HepG2 (cell line): Measurements from ENCODE around the gene WBP1.

Source experiments
- CBFB ChIP-seq: sonication (generic); formaldehyde crosslinking; IDR thresholded peaks from 2 replicates; pipeline ENCODE4 v1.4.0; 2020; ENCODE audit warnings: missing genetic modification reagents
- ETV6 ChIP-seq: sonication (generic); formaldehyde crosslinking; conservative IDR thresholded peaks from 2 replicates; pipeline ENCODE4 v1.4.0; 2020; ENCODE audit warnings: missing genetic modification reagents
- MED8 ChIP-seq: sonication (generic); formaldehyde crosslinking; IDR thresholded peaks from 2 replicates; pipeline ENCODE4 v1.8.1; 2023; ENCODE audit warnings: mild to moderate bottlenecking, missing genetic modification reagents; ENCODE audit not compliant: insufficient replicate concordance
- NCOA5 ChIP-seq: sonication (generic); formaldehyde crosslinking; IDR thresholded peaks from 2 replicates; pipeline ENCODE4 v1.4.0; 2020; ENCODE audit warnings: missing genetic modification reagents
- NFE2L2 ChIP-seq: fragments of 150-350 bp; IDR thresholded peaks from 2 replicates; pipeline ENCODE4 v1.6.1; 2014; ENCODE audit warnings: low read length
- POLR2A ChIP-seq, 2 experiments: IDR thresholded peaks; 2 replicates each; pipeline ENCODE4 v1.6.1; 2011; ENCODE audit warnings: low read depth in 2 of 2, low read length in 2 of 2, mild to moderate bottlenecking in 1 of 2, moderate library complexity in 1 of 2; ENCODE audit not compliant: insufficient read depth in 1 of 2
- TF ChIP-seq, protein P1 (sequence below): sonication (generic); formaldehyde crosslinking; IDR thresholded peaks from 2 replicates; pipeline ENCODE4 v1.5.0; 2020; ENCODE audit warnings: mild to moderate bottlenecking, missing genetic modification reagents, moderate library complexity
- TF ChIP-seq, protein P2 (sequence below): sonication (generic); formaldehyde crosslinking; IDR thresholded peaks from 2 replicates; pipeline ENCODE4 v1.4.0; 2020; ENCODE audit warnings: mild to moderate bottlenecking, missing genetic modification reagents
- TF ChIP-seq, protein P3 (sequence below): sonication (generic); formaldehyde crosslinking; IDR thresholded peaks from 2 replicates; pipeline ENCODE4 v1.8.0; 2022; ENCODE audit warnings: low read depth, missing genetic modification reagents
- TF ChIP-seq, protein P4 (sequence below): fragments of 450-650 bp; IDR thresholded peaks from 2 replicates; pipeline ENCODE4 v1.6.1; 2017; ENCODE audit warnings: mild to moderate bottlenecking
- TF ChIP-seq, protein P5 (sequence below): sonication (generic); formaldehyde crosslinking; IDR thresholded peaks from 2 replicates; pipeline ENCODE4 v1.9.0; 2021; ENCODE audit warnings: missing genetic modification reagents, borderline replicate concordance
- TF ChIP-seq, protein P6 (sequence below), 2 experiments: sonication (generic) in 1 of 2; formaldehyde crosslinking in 1 of 2; IDR thresholded peaks; 2 replicates each; pipeline versions ENCODE4 v1.5.1 to v1.6.1; 2011 to 2020; ENCODE audit warnings: borderline replicate concordance in 1 of 2, low read depth in 1 of 2, low read length in 1 of 2, mild to moderate bottlenecking in 1 of 2, missing genetic modification reagents in 1 of 2, moderate library complexity in 1 of 2

DNA sequence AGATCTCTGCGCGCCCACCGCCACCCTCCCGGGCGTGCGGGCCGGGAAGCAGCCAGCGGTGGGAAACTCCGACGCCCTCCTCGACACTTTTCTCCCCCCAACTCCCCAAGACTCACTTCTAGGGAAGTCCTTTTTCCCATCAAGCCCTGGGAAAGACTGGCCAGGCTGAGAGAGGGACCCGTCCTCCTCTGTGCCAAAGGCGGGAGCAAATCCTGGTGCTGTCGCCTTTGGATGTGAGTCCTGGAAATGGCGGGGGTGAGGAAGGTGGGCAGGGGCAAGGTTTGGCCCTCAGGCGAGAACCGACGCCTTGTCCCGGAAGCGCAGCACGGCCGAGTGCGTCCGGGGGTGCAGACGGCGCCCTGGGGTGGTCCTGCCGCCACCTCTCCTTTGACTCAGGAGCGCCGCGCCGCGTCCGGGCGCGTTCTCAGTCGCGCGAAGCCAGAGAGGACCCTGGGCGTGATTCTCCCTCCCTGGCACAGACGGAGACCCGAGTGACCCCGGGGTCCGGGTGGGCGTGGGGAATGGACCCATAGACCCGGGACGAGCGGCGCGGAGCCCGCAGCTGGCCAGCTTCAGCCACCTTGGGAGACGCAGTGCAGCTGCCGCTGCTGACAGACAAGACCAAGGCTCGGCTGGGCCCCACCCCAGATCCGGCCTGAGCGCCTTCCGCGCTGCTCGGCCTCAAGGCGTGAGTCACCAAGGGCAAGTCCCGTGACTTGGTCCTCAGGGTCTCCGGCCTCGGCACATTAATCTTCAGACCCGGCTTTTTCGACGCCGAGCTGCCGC lies 44.7 kb downstream of the WBP1 start:
- TF ChIP-seq CBFB (peak; percentile 57; the same call in 1 of the 2 replicates), POLR2A (IDR thresholded peaks at IDR 0.05; ENCODE audit: insufficient read depth in 1 of 2, low read depth in 2 of 2, low read length in 2 of 2) (peak in 1 of 2 experiments; percentile 33; a peak in 1 of 4 replicates), MED8 (CRISPR knock-in tag) (peak; percentile 49), NFE2L2 (no peak), ETV6 (CRISPR knock-in tag) (no peak), NCOA5 (CRISPR knock-in tag) (peak; percentile 70; the same call in 1 of the 2 replicates)
- TF ChIP-seq, protein P1, sequence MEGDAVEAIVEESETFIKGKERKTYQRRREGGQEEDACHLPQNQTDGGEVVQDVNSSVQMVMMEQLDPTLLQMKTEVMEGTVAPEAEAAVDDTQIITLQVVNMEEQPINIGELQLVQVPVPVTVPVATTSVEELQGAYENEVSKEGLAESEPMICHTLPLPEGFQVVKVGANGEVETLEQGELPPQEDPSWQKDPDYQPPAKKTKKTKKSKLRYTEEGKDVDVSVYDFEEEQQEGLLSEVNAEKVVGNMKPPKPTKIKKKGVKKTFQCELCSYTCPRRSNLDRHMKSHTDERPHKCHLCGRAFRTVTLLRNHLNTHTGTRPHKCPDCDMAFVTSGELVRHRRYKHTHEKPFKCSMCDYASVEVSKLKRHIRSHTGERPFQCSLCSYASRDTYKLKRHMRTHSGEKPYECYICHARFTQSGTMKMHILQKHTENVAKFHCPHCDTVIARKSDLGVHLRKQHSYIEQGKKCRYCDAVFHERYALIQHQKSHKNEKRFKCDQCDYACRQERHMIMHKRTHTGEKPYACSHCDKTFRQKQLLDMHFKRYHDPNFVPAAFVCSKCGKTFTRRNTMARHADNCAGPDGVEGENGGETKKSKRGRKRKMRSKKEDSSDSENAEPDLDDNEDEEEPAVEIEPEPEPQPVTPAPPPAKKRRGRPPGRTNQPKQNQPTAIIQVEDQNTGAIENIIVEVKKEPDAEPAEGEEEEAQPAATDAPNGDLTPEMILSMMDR: peak; percentile 96
- TF ChIP-seq, protein P2, sequence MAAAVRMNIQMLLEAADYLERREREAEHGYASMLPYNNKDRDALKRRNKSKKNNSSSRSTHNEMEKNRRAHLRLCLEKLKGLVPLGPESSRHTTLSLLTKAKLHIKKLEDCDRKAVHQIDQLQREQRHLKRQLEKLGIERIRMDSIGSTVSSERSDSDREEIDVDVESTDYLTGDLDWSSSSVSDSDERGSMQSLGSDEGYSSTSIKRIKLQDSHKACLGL (CRISPR knock-in tag): peak; percentile 69
- TF ChIP-seq, protein P3, sequence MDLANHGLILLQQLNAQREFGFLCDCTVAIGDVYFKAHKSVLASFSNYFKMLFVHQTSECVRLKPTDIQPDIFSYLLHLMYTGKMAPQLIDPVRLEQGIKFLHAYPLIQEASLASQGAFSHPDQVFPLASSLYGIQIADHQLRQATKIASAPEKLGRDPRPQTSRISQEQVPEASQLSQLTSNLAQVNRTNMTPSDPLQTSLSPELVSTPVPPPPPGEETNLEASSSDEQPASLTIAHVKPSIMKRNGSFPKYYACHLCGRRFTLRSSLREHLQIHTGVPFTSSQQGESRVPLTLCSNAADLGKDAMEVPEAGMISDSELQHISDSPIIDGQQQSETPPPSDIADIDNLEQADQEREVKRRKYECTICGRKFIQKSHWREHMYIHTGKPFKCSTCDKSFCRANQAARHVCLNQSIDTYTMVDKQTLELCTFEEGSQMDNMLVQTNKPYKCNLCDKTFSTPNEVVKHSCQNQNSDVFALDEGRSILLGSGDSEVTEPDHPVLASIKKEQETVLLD (CRISPR knock-in tag): no peak
- TF ChIP-seq, protein P4, sequence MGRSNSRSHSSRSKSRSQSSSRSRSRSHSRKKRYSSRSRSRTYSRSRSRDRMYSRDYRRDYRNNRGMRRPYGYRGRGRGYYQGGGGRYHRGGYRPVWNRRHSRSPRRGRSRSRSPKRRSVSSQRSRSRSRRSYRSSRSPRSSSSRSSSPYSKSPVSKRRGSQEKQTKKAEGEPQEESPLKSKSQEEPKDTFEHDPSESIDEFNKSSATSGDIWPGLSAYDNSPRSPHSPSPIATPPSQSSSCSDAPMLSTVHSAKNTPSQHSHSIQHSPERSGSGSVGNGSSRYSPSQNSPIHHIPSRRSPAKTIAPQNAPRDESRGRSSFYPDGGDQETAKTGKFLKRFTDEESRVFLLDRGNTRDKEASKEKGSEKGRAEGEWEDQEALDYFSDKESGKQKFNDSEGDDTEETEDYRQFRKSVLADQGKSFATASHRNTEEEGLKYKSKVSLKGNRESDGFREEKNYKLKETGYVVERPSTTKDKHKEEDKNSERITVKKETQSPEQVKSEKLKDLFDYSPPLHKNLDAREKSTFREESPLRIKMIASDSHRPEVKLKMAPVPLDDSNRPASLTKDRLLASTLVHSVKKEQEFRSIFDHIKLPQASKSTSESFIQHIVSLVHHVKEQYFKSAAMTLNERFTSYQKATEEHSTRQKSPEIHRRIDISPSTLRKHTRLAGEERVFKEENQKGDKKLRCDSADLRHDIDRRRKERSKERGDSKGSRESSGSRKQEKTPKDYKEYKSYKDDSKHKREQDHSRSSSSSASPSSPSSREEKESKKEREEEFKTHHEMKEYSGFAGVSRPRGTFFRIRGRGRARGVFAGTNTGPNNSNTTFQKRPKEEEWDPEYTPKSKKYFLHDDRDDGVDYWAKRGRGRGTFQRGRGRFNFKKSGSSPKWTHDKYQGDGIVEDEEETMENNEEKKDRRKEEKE: no peak
- TF ChIP-seq, protein P5, sequence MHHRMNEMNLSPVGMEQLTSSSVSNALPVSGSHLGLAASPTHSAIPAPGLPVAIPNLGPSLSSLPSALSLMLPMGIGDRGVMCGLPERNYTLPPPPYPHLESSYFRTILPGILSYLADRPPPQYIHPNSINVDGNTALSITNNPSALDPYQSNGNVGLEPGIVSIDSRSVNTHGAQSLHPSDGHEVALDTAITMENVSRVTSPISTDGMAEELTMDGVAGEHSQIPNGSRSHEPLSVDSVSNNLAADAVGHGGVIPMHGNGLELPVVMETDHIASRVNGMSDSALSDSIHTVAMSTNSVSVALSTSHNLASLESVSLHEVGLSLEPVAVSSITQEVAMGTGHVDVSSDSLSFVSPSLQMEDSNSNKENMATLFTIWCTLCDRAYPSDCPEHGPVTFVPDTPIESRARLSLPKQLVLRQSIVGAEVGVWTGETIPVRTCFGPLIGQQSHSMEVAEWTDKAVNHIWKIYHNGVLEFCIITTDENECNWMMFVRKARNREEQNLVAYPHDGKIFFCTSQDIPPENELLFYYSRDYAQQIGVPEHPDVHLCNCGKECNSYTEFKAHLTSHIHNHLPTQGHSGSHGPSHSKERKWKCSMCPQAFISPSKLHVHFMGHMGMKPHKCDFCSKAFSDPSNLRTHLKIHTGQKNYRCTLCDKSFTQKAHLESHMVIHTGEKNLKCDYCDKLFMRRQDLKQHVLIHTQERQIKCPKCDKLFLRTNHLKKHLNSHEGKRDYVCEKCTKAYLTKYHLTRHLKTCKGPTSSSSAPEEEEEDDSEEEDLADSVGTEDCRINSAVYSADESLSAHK (CRISPR knock-in tag): 0 out of 2 replicates have a peak, but pooled peaks have one; percentile 9
- TF ChIP-seq, protein P6, sequence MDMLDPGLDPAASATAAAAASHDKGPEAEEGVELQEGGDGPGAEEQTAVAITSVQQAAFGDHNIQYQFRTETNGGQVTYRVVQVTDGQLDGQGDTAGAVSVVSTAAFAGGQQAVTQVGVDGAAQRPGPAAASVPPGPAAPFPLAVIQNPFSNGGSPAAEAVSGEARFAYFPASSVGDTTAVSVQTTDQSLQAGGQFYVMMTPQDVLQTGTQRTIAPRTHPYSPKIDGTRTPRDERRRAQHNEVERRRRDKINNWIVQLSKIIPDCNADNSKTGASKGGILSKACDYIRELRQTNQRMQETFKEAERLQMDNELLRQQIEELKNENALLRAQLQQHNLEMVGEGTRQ (IDR thresholded peaks at IDR 0.05; ENCODE audit: low read depth, low read length): no peak
- TF ChIP-seq, protein P6 (CRISPR knock-in tag; IDR thresholded peaks at IDR 0.05; ENCODE audit: borderline replicate concordance): no peak; the same call in 1 of the 2 replicates
